HG02571 (cell line): ENCODE results near the gene DKC1.

Experiments
- ATAC-seq: cut with Tn5 transposase; IDR thresholded peaks from one replicate; pipeline ENCODE4 v1.9.1; 2021; ENCODE audit warnings: mild to moderate bottlenecking, moderate library complexity; ENCODE audit not compliant: unreplicated experiment

Gene DKC1

GRCh38 chrX:154735695-154736393, 26.8 kb upstream of the DKC1 start:
- ATAC-seq, result no peak

DNA sequence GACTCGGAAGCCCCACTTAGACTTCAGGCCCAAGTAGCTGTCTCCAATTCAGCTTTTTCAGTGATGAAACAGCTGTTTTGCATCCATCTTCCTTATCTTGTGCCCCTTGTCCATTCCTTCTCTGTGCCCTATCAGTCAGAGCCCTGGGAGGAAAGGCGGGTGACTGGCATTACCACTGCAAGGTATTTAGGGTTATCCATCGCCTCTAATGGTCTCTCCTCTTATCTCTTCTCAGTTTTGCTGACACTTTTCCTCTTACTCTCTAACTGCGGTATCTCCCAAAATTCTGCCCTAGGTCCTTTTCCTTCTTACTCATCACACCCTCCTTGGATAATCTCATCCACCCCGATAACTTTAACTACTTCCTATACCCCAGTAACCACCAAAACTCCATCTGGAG, 25.5 kb upstream of the DKC1 start:
- no peak for ATAC-seq

GRCh38 chrX:154738011-154738738, 24.5 kb upstream of the DKC1 start:
- no peak for ATAC-seq

DNA sequence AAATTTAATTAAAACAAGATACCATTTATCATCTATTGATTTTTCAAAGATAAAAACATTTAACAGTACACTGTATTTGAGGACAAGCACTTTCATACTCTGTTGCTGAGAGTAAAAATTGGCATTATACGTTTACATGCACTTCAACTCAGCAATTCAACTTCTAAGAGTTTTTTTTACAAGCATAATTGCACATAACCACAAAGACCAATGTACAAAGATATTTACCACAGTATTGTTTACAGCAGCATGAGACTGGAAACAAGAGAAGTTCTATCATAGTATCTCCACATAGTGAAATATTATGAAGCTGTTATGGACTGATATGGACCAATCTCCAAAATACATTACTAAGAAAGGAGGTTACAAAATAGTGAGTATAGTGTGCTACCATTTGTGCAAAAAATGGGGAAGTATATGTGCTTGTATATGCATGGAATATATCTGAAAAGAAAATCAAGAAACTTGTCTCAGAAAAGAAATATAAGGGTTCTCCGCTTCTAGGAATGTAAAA, 22.7 kb upstream of the DKC1 start:
- ATAC-seq, result no peak

DNA sequence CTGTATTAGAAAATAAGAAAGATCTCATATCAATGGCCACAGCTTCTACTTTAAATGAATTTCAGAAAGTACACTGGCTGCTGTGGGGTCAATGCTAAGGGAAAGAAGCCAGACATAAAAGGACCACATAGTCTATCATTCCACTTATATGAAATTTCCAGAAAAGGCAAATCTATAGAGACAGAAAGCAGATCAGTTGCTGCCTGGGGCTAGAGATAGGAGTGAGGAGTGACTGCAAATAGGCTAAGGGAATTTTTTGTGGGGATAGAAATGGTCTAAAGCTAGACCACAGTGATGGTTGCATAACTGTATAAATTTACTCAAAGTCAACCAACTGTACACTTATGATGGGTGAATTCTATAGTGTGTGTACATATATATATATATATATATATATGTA, 20.1 kb upstream of the DKC1 start:
- no peak for ATAC-seq

- no peak for ATAC-seq
These were observed 13.8 kb upstream of the DKC1 start for GRCh38 chrX:154748712-154749339.

DNA sequence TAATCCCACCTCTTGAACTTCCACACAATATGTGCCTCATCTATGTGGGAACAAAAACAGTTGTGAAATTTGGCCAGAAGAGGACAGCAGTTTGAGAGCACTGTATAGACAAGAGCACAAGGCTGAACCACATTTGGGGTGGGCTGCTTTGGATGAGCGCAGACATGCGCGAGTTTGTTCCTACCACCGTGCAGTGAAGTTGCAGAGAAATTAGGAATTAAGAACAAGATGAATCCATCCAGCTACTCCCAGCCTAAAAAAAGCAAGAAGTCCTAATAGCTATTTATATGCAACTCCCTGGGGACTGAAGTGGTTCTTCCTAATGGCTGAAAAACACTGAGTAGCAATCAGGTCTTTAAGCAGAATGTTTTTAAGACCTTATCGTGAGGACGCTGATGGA, 12.8 kb upstream of the DKC1 start:
- no peak for ATAC-seq

GRCh38 chrX:154750301-154751202, 12.1 kb upstream of the DKC1 start, which contains the start of gene GAB3:
Gene GAB3, minus strand, starts transcription at chrX:154751077. Its CDS starts 52 bp downstream, at chrX:154751025.
- ATAC-seq, result peak; percentile 50

DNA sequence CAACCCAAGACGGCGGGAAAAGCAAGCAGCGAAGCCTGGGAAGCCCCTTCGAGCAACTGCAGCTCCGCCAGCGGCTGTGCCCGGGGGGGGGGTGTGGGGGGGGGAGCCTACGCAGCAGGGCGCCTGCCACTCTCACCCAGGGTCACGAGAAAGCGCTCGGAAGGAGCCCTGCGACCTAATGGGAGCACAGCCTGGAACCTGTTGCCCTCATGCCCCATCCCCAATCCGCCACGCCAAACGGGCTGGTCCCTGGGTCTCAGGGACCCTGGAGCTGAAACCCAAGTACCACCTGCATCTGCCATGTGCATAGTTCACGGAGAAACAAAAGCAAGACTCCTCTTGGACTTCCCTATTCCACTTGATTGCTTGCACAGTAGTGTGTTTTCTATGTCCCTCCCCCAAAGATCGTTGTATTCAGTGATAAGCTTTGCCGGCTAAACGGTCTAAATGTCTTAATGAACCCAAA, 11.4 kb upstream of the DKC1 start:
- no peak for ATAC-seq

DNA sequence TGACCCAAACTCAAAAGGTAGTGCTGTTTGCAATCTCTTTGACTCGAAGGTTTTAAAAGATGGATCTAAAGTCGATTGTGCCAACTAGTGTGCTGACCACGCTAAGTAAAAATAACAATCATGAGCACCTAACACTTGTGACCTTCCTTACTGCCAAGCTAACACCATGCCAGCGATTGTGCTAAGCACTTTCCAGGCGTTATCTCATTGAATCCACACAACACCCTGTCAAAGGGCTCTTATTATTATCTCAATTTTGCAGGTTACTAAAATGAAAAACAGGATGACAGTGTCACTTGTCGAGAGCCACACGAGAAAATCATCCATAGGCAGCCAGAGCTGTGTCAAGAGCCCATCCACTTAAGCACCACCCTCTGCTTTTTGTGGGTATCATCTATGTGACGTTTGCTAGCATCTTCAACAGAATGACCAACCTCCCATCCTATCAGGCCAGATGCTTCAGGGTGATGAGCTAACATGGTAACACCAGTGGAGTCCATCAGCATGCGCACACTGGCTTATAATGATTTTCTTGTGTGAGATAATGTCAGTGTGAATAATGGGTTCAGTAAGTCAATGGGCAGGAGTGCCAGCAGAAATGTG, 10.9 kb upstream of the DKC1 start:
- no peak for ATAC-seq

DNA sequence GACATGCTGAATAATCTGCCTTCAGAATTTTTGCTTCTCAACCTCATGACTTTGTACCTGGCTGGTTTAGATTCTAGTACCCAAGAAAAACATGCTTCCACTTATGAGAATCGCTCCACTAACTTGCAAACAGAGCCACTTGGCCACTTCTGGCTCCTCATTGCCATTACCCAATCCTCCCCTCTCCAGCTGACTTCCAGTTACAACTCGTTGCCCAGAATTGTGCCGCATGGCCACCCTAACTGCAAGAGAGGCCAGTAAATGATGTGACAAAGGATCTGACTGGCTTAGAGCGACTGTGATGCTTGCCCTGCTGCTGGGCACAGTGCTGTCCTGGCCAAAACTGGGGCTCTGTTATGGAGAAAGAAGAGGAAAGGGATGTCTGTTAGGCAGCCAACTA, 4.0 kb upstream of the DKC1 start:
- ATAC-seq, result no peak

- no peak for ATAC-seq
These were observed 607 bp upstream of the DKC1 start for GRCh38 chrX:154761977-154762536.

DNA sequence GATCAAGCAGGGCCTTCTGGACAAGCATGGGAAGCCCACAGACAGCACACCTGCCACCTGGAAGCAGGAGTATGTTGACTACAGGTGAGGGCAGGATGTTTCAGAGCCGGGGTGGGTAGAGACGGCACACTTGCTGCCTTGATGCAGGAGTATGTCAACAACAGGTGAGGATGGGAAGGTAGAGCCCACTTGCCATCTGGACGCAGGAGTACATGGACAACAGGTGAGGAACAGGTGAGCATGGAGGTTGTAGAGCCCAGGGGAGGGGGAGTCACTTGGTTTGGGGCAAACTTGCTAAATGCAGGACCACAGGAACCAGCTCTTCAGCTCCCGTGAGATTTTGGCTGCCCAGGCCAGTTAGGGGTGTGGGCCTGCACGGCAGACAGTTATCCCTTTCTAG, 12.0 kb downstream of the DKC1 start:
- no peak for ATAC-seq

GRCh38 chrX:154775419-154776349, 13.0 kb downstream of the DKC1 start:
- ATAC-seq, result no peak

GRCh38 chrX:154776753-154777152, 14.1 kb downstream of the DKC1 start:
- ATAC-seq, result no peak

DNA sequence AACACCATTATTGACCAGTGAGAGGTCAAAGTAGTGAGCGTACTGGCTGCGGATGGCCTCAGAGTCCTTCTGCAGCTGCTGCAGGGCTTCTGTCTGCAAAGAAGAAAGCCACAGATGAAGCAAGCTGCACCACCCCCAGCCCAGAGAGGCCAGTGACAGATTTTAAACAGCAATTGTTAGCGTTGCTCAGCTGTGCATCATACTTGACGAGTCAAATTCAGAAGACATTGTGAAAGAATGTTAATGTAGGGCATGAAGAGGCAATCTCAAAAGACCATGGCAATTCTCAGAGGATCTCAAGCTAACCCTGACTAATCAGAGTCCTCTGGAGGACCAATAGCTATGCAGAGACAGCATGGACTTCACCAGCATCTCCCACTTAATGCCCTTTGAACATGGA, 16.6 kb downstream of the DKC1 start:
- no peak for ATAC-seq

- ATAC-seq, result no peak
These were observed 18.3 kb downstream of the DKC1 start for GRCh38 chrX:154780968-154781367.

DNA sequence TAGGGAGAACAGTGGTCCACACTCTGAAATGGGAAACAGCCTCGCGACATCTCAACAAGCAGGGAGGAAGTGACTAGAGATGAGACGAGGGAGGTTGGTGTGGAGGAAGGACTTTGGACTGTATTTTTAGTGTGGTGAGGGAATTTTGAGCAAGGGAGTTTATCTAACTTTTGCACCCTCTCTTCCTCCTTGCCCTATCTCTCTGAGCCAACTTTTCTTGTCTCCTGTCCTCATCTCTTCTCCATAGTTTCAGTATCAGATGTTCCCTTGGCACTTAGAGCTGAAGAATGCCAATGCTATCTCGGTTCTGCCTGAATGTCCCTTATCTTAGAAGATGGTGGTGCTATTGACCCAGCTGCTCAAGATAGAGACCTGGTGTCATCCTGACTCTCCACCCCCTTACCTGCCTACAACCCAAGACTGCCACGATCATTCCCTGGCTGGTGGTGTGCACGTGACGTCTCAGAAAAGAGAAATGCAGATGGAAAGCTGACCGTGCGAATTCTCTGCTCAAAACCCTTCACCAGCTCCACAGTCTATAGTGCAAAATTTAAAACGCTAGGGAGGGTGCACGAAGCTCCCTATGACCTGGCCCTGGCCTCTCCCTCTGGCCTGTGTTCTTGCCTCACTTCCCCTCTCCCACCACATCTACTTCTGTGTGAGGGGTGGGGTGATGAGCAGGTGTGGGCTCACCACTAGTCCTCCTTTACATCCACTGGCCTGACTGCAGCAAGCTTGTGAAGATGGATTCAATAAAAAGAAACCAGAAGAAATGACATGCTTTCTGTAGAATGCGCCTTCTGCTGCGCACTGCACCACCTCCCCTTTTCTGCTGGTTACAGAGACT, 21.7 kb downstream of the DKC1 start:
- no peak for ATAC-seq
